Fibroblast of skin of left biceps (primary cell): ENCODE data around the gene ACYP1.
A peak's percentile ranks its signal among the peaks of the same experiment; 100 is the strongest.

Experiments
- DNase-seq, 2 experiments: peaks; one replicate each; pipeline ENCODE4 v3.0.0-alpha.2; 2013; ENCODE audit warnings: low read depth in 2 of 2

ACYP1 gene

GRCh38 chr14:75040959-75041358 is 22.9 kb downstream of the ACYP1 start:
- DNase-seq, result no peak

- DNase-seq, result no peak
Measured at GRCh38 chr14:75040507-75040906, 23.3 kb downstream of the ACYP1 start.

- DNase-seq, result no peak
Measured at GRCh38 chr14:75032939-75033338, 30.9 kb downstream of the ACYP1 start.

GRCh38 chr14:75030147-75030546 is 33.7 kb downstream of the ACYP1 start:
- DNase-seq, result no peak

- DNase-seq, result no peak
Measured at GRCh38 chr14:75025876-75026275, 37.9 kb downstream of the ACYP1 start.

- DNase-seq, result no peak
Measured at GRCh38 chr14:75025082-75025481, 38.7 kb downstream of the ACYP1 start.

- DNase-seq, result no peak
Measured at GRCh38 chr14:75023108-75023507, 40.7 kb downstream of the ACYP1 start.

- no peak for DNase-seq
Measured at GRCh38 chr14:75022655-75023054, 41.2 kb downstream of the ACYP1 start.

- no peak for DNase-seq
Measured at GRCh38 chr14:75018694-75019093, 45.1 kb downstream of the ACYP1 start.

- no peak for DNase-seq
Measured at GRCh38 chr14:75016815-75017214, 47.0 kb downstream of the ACYP1 start.

- no peak for DNase-seq
Measured at GRCh38 chr14:75015496-75015895, 48.3 kb downstream of the ACYP1 start.

- no peak for DNase-seq
Measured at GRCh38 chr14:75013290-75013689, 50.5 kb downstream of the ACYP1 start.

GRCh38 chr14:75011356-75011994 is 52.3 kb downstream of the ACYP1 start:
- peak; percentile 20 to 25 for DNase-seq

- DNase-seq, result no peak
Measured at GRCh38 chr14:75010472-75011093, 53.2 kb downstream of the ACYP1 start.

GRCh38 chr14:75009176-75009575 is 54.6 kb downstream of the ACYP1 start:
- no peak for DNase-seq

GRCh38 chr14:75005357-75005756 is 58.5 kb downstream of the ACYP1 start:
- no peak for DNase-seq

GRCh38 chr14:75003250-75004027 is 60.4 kb downstream of the ACYP1 start:
- DNase-seq, result no peak
